GM10266 (cell line): Measurements from ENCODE around the gene C17orf113.

Source experiments
- DNase-seq: peaks from one replicate; pipeline ENCODE4 v3.0.0; 2012; ENCODE audit errors: extremely low spot score
- CTCF ChIP-seq: IDR thresholded peaks from 2 replicates; pipeline ENCODE4 v1.5.1; 2012; ENCODE audit warnings: mild to moderate bottlenecking, low read depth; ENCODE audit not compliant: control insufficient read depth, insufficient read depth; ENCODE audit errors: missing control alignments

The C17orf113 gene

GRCh38 chr17:42002792-42003301, 47.6 kb downstream of the C17orf113 start:
- DNase-seq = no peak
- no peak for TF ChIP-seq CTCF

GRCh38 chr17:42002175-42002791, 48.1 kb downstream of the C17orf113 start:
- no peak for TF ChIP-seq CTCF
- DNase-seq = no peak

- TF ChIP-seq CTCF = no peak
- DNase-seq = no peak
Observed at GRCh38 chr17:42001729-42002128, 48.7 kb downstream of the C17orf113 start.

- DNase-seq = no peak
- no peak for TF ChIP-seq CTCF
Observed at GRCh38 chr17:42000413-42001133, 49.8 kb downstream of the C17orf113 start.

- no peak for TF ChIP-seq CTCF
- no peak for DNase-seq
Observed at GRCh38 chr17:41998497-41998896, 51.9 kb downstream of the C17orf113 start.

- DNase-seq = no peak
- no peak for TF ChIP-seq CTCF
Observed at GRCh38 chr17:41996855-41997164, 53.6 kb downstream of the C17orf113 start.

- DNase-seq = no peak
- no peak for TF ChIP-seq CTCF
Observed at GRCh38 chr17:41992576-41992975, 57.8 kb downstream of the C17orf113 start.
